ENCODE measurements around the gene WSB1. TPM values are rescaled to one million over a fixed set of nuclear protein-coding genes. Genes with fewer than 3 reads are reported as not detected.

Gene WSB1
- total and polyA plus RNA-seq, 9 of the 15 experiments (the other 6 are each of a cell fraction or from before 2014, with no cell fraction given): 22.8 to 229 (median 81.1) TPM

- TF ChIP-seq ARNT (IDR thresholded peaks at IDR 0.05) (0 out of 4 replicates have a peak, but pooled peaks of 1 of the 2 experiments have one; percentile 49), TAF15 (IDR thresholded peaks at IDR 0.05; ENCODE audit: low read depth, low read length) (no peak), MNT (conservative IDR thresholded peaks at IDR 0.05) (peak; percentile 27 to 53; a peak in 2 of 4 replicates), KLF16 (IDR thresholded peaks at IDR 0.05) (no peak), USF2 (CRISPR knock-in tag; IDR thresholded peaks at IDR 0.05) (no peak), ATF7 (IDR thresholded peaks at IDR 0.05) (peak; percentile 32; the same call in 1 of the 2 replicates), ZNF589 (CRISPR knock-in tag; IDR thresholded peaks at IDR 0.05; ENCODE audit: low read depth) (peak; percentile 74; the same call in 1 of the 2 replicates), PTTG1 (tag; IDR thresholded peaks at IDR 0.05; ENCODE audit: low read depth) (no peak), KDM2B (CRISPR knock-in tag; IDR thresholded peaks at IDR 0.05) (no peak), ZNF23 (CRISPR knock-in tag; IDR thresholded peaks at IDR 0.05) (no peak), PHB2 (IDR thresholded peaks at IDR 0.05; ENCODE audit: low read depth) (no peak), CTCFL (IDR thresholded peaks at IDR 0.05; ENCODE audit: borderline replicate concordance, insufficient read depth, low read depth, low read length, poor library complexity, severe bottlenecking) (no peak), MYBL2 (IDR thresholded peaks at IDR 0.05; ENCODE audit: low read depth) (no peak), MYBL2 (CRISPR knock-in tag; IDR thresholded peaks at IDR 0.05; ENCODE audit: borderline replicate concordance) (no peak), ZNF134 (CRISPR knock-in tag; conservative IDR thresholded peaks at IDR 0.05) (no peak), MTA3 (IDR thresholded peaks at IDR 0.05; ENCODE audit: borderline replicate concordance) (peak; percentile 56; the same call in 1 of the 2 replicates), EWSR1 (IDR thresholded peaks at IDR 0.05; ENCODE audit: borderline replicate concordance, low read depth, partially characterized antibody) (no peak), TCFL5 (CRISPR knock-in tag; conservative IDR thresholded peaks at IDR 0.05) (no peak), ZNF449 (CRISPR knock-in tag; IDR thresholded peaks at IDR 0.05) (0 out of 2 replicates have a peak, but pooled peaks have one; percentile 57), ZNF395 (CRISPR knock-in tag; IDR thresholded peaks at IDR 0.05) (0 out of 2 replicates have a peak, but pooled peaks have one; percentile 38)
Observed at GRCh38 chr17:27345141-27345904, 51.4 kb downstream of the WSB1 start (continued).
